Neural crest cell (in vitro differentiated cells): ENCODE measurements around the gene SLC17A6. TPM values are rescaled to one million over a fixed set of nuclear protein-coding genes. Genes with fewer than 3 reads are reported as not detected.

Experiments used
- DNase-seq: peaks from one replicate; pipeline ENCODE4 v3.0.0; 2021; ENCODE audit warnings: low read depth, mixed read lengths, low spot score
- H3K27ac Mint-ChIP-seq: one replicate; pipeline ENCODE4 v1.8.0; 2021; ENCODE audit warnings: mild to moderate bottlenecking, mixed read lengths; ENCODE audit not compliant: unreplicated experiment
- H3K27me3 Mint-ChIP-seq: 2 replicates; pipeline ENCODE4 v1.8.0; 2021; ENCODE audit warnings: low read depth, mild to moderate bottlenecking, mixed read lengths
- H3K36me3 Mint-ChIP-seq: 2 replicates; pipeline ENCODE4 v1.8.0; 2021; ENCODE audit warnings: low read depth, mild to moderate bottlenecking, mixed read lengths
- H3K4me1 Mint-ChIP-seq: 2 replicates; pipeline ENCODE4 v1.8.0; 2021; ENCODE audit warnings: mixed read lengths
- H3K4me3 Mint-ChIP-seq: one replicate; pipeline ENCODE4 v1.8.0; 2021; ENCODE audit warnings: mild to moderate bottlenecking, mixed read lengths
- H3K9me3 Mint-ChIP-seq: 2 replicates; pipeline ENCODE4 v1.8.0; 2021; ENCODE audit warnings: mixed read lengths
- CTCF ChIP-seq: fragments of 200-600 bp; sonication (generic); conservative IDR thresholded peaks from 2 replicates; pipeline ENCODE4 v1.5.0; 2021; ENCODE audit warnings: antibody characterized with exemption, mild to moderate bottlenecking
- total RNA-seq: library from RNA; stranded (reverse); gene quantifications from 2 replicates; pipeline ENCODE4 v1.2.1, GENCODE V29; 2021

SLC17A6 gene
- total RNA-seq, 1 donor from 2014 or later, result 1.8 TPM

GRCh38 chr11:22347857-22348487 is 9.8 kb downstream of the SLC17A6 start:
- Mint-ChIP-seq H3K27me3 (peaks cover 72% of the 10 kb centered on the region), H3K27ac (no peak overlapping the region), H3K9me3 (no peaks in the 10 kb centered on the region), H3K4me1 (no peaks in the 10 kb centered on the region), H3K4me3 (no peak overlapping the region), H3K36me3 (no peaks in the 10 kb centered on the region)
- TF ChIP-seq CTCF, result no peak
- no peak for DNase-seq

GRCh38 chr11:22349491-22349890 is 11.3 kb downstream of the SLC17A6 start:
- Mint-ChIP-seq H3K27ac (no peak overlapping the region), H3K27me3 (peaks cover 57% of the 10 kb centered on the region), H3K4me3 (no peak overlapping the region), H3K4me1 (no peaks in the 10 kb centered on the region), H3K9me3 (no peaks in the 10 kb centered on the region), H3K36me3 (no peaks in the 10 kb centered on the region)
- no peak for TF ChIP-seq CTCF
- DNase-seq, result no peak

- no peak for DNase-seq
- no peaks in the 10 kb centered on the region for H3K4me1 Mint-ChIP-seq
- TF ChIP-seq CTCF, result no peak
- H3K27ac Mint-ChIP-seq, result no peak overlapping the region
- H3K27me3 Mint-ChIP-seq, result peaks cover 15% of the 10 kb centered on the region
- H3K9me3 Mint-ChIP-seq, result no peaks in the 10 kb centered on the region
- no peak overlapping the region for H3K4me3 Mint-ChIP-seq
- H3K36me3 Mint-ChIP-seq, result no peaks in the 10 kb centered on the region
Observed at GRCh38 chr11:22359295-22359694, 21.1 kb downstream of the SLC17A6 start.

- no peak overlapping the region for H3K4me3 Mint-ChIP-seq
- no peaks in the 10 kb centered on the region for H3K36me3 Mint-ChIP-seq
- peaks cover 13% of the 10 kb centered on the region for H3K4me1 Mint-ChIP-seq
- no peak overlapping the region for H3K27ac Mint-ChIP-seq
- no peaks in the 10 kb centered on the region for H3K9me3 Mint-ChIP-seq
- H3K27me3 Mint-ChIP-seq, result peaks cover 7% of the 10 kb centered on the region
- TF ChIP-seq CTCF, result no peak
- no peak for DNase-seq
Observed at GRCh38 chr11:22371160-22371559, 33.0 kb downstream of the SLC17A6 start.

DNA sequence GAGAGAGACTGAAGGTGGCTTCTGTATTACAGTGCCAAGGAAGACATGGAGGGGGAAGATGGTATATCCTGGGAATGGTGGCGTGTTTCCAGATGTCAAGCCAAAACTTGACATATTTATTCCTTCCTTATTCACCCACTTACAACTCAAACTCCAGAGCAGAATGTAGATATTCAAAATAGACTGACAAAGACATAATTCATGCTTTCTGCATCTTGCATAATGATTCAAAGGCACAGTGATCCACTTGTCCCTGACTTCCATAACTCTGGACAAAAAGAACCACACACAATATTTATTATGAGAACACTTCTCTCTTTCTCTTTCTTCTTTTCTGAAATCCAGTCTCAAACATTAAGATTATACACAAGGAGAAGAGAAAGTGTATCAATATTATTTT is 48.9 kb downstream of the SLC17A6 start:
- Mint-ChIP-seq H3K4me3 (no peak overlapping the region), H3K4me1 (no peaks in the 10 kb centered on the region), H3K27ac (no peak overlapping the region), H3K9me3 (no peaks in the 10 kb centered on the region), H3K27me3 (peaks cover 4% of the 10 kb centered on the region), H3K36me3 (no peaks in the 10 kb centered on the region)
- no peak for DNase-seq
- TF ChIP-seq CTCF, result no peak
